GM12865 (cell line): ENCODE measurements around the gene L1CAM.

ENCODE experiments used
- DNase-seq: peaks from one replicate; pipeline ENCODE4 v3.0.0; 2010; ENCODE audit warnings: low read depth
- H3K4me3 ChIP-seq: 2 replicates; pipeline ENCODE4 v1.5.1; 2011; ENCODE audit warnings: mild to moderate bottlenecking, low read depth, low read length, control low read depth
- TF ChIP-seq, protein P1 (sequence below): IDR thresholded peaks from 2 replicates; pipeline ENCODE4 v1.5.1; 2011; ENCODE audit warnings: low read length, control low read depth, low read depth, inconsistent platforms; ENCODE audit not compliant: insufficient read depth; ENCODE audit errors: missing control alignments

L1CAM gene

DNA sequence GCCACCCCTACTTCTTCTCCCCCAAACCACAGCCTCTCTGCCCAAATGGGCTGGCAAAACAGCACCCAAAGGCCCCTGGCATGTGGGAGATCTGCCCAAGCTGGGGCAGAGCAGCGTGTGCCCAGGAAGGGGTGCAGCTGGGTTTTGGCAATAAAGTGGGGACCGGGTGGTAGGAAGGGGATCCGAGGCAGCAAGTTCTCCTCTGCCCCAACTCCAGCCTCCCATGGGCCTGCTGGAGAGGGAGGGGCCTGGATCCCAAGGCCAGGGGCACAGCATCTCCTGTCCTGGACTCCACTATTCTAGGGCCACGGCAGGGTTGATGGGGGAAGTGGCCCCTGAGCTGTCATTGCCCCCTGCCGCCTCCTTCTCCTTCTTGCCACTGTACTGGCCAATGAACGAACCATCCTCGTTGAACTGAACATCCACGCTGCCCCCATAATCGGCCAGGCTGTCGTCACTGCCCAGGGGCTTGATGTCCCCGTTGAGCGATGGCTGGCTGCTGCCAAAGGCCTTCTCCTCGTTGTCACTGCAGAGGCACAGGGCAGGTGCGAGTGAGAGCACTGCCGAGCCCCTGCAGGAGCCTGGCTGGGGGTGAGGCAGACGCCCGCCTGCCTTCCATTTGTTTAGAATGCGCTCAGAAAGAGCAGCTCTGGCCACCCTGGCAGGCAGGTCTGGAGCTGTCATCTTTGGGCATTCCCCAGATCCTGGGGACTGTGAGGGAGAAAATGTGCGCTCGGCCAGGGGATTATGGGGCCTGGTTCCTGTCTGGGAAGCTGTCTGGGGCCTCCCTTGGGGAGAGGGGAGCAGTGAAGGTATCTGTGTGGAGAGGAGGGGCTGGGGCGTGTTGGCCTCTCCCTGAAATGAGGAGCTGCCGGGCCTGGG lies 23.4 kb downstream of the L1CAM start:
- no peak for DNase-seq
- no peak overlapping the region for H3K4me3 ChIP-seq
- TF ChIP-seq, protein P1, sequence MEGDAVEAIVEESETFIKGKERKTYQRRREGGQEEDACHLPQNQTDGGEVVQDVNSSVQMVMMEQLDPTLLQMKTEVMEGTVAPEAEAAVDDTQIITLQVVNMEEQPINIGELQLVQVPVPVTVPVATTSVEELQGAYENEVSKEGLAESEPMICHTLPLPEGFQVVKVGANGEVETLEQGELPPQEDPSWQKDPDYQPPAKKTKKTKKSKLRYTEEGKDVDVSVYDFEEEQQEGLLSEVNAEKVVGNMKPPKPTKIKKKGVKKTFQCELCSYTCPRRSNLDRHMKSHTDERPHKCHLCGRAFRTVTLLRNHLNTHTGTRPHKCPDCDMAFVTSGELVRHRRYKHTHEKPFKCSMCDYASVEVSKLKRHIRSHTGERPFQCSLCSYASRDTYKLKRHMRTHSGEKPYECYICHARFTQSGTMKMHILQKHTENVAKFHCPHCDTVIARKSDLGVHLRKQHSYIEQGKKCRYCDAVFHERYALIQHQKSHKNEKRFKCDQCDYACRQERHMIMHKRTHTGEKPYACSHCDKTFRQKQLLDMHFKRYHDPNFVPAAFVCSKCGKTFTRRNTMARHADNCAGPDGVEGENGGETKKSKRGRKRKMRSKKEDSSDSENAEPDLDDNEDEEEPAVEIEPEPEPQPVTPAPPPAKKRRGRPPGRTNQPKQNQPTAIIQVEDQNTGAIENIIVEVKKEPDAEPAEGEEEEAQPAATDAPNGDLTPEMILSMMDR, result no peak

DNA sequence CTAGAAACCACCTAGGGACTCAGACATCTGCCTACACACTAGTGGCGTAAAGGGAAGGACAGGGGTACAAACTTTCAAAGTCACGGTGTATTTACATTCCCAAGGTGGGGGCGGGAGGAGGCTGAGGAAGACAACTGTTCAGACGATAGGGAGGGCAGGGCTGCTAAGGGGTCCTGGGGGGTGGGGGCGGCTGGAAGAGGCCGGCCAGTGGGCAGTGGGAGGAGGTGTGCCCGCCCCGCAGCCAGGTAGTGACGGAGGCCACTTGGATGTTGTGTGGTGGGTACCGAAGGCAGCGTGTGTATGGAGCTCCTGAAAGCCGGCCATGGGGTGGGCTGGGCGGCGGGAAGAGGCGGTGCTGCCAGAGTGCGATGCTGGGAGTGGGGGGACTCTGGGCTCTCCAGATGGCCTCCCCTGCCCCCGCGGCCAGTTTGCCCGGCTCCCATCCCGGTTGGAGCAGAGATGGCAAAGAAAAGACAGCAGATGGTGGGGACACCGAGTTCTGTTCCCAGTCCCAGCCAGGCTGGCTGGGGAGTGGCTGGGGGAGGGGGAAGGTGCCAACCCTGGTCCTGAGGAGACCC lies 24.2 kb downstream of the L1CAM start:
- no peak overlapping the region for H3K4me3 ChIP-seq
- no peak for DNase-seq
- TF ChIP-seq, protein P1, result no peak

DNA sequence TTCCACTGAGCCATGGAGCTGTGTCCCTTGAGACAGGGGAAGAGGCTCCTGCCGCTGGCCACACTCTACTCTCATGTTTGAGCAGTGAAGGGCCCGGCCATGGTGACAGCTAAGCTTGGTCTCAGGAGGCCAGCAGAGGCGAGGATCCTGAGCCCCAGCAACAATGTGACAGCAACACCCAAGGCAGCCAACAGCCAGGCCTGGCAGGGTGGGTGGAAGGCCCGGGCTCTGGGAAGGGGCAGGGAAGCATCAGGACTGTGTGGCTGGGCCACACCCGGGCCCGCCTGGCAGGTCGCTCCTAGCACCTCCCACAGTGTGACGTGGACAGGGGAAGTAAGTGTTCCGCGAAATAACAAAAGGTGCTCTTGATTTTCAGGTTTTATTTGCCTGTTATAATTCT lies 24.8 kb downstream of the L1CAM start:
- H3K4me3 ChIP-seq, result no peak overlapping the region
- TF ChIP-seq, protein P1, result no peak
- DNase-seq, result no peak

DNA sequence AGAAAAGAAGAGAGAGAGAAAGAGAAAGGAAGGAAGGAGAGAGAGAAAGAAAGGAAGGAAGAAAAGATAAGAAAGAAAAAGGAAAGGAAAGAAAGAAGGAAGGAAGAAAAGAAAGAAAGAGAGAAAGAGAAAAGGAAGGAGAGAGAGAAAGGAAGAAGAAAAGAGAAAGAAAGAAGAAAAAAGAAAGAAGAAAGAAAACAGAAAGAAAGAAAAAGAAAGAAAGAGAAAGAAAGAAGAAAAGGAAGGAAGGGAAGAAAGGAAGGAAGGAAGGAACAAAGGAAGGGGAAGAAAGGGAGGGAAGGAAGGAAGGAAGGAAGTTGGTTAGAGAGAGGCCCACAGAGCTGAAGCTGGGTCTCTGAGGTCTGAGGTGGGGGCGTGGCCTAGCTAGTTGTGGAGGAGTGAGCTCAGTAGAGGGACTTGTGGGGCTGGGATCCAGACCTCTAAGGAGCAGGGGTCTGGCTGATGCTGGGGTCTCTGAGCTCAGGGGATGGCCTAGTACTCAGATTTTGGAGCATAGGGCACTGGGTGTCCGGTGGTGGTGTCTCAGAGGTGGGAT lies 28.5 kb downstream of the L1CAM start:
- no peak overlapping the region for H3K4me3 ChIP-seq
- TF ChIP-seq, protein P1, result no peak
- no peak for DNase-seq

DNA sequence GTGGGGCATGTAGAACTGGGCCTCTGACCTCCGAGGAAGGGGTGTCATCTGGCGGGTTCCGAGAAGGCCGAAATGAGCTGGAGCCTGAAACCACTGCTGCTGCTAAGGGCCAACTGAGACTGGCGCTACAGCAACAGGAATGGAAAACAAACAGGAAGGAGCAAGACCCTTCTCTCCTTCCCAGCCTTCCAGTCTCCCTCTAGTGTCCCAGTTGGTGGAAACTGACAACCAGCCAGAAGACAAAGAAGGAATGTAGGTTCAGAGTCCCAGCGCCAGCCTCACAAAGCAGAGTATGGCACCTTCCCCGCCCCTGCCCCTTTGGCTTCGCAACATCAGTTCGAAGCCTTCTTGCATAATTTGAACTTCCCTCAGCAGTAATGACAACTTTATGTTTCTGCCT lies 31.3 kb downstream of the L1CAM start:
- TF ChIP-seq, protein P1, result no peak
- H3K4me3 ChIP-seq, result no peak overlapping the region
- DNase-seq, result no peak

DNA sequence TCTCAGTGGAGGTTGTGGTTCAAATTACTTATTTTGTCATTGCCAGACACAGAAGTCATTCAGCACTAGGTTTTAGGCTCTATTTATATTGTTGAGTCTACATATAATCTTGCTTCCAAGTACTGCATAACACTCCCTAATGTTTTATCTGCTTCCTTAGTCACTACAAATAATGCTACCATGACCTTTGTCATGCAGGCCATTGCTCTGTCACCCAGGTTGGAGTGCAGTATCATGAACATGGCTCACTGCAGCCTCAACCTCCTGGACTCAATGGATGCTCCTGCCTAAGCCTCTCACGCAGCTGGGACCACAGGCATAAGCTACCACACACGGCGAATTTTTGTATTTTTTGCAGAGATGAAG lies 32.1 kb downstream of the L1CAM start:
- TF ChIP-seq, protein P1, result no peak
- no peak overlapping the region for H3K4me3 ChIP-seq
- no peak for DNase-seq
